Retina (tissue), 1 donor: ENCODE data around the gene PSKH1.
A peak's percentile ranks its signal among the peaks of the same experiment; 100 is the strongest.
"Not testable (repeated sequence)": the region's sequence is repeated elsewhere in the genome, so short reads cannot be mapped to it uniquely, and the experiment has no call there.

Source experiments
- DNase-seq: peaks from one replicate; pipeline ENCODE4 v3.0.0-alpha.2; 2016

The PSKH1 gene

GRCh38 chr16:67964477-67965131 lies 71.5 kb downstream of the PSKH1 start:
- no peak for DNase-seq

DNA sequence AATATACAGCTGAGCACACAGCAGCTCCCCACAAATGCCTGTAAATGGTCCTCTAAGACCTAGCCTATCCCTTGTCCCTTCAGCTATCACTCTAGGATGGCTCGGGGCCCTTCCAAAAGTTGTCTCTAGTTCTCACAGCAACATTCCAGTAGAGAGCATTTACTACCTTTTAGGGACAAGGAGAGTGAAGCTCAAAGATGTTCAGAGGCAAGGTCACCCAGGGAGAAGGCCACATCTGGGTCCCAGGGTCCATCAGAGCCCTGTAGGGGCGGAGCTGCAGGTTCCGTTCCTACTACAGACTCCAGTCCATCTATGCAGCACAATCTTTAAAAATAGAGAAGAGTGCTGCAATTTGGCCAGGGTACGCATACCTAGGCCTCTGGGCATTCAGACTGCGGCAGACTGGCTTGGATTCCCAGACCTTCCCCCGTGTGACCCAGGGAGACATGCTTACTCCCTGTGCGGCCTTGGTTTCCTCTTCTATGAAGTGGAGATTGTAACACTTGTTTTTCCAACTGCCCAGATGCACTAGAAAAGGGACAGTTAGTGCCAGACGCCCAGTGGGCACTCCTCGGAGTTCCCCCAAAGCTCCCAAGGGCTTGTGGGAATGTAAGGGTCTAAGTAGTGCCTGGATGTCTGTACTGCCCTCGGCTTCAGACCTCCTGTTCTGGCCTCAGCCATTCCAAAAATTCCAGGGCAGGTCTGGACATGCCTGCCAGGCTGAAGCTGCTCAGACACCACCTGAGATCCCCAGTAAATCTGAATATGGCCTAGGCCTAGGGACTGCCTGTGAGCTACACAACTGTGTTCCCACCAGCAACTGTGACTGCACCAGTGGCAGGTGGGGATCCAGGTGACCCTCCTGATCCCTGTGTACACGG lies 72.9 kb downstream of the PSKH1 start:
- no peak for DNase-seq

DNA sequence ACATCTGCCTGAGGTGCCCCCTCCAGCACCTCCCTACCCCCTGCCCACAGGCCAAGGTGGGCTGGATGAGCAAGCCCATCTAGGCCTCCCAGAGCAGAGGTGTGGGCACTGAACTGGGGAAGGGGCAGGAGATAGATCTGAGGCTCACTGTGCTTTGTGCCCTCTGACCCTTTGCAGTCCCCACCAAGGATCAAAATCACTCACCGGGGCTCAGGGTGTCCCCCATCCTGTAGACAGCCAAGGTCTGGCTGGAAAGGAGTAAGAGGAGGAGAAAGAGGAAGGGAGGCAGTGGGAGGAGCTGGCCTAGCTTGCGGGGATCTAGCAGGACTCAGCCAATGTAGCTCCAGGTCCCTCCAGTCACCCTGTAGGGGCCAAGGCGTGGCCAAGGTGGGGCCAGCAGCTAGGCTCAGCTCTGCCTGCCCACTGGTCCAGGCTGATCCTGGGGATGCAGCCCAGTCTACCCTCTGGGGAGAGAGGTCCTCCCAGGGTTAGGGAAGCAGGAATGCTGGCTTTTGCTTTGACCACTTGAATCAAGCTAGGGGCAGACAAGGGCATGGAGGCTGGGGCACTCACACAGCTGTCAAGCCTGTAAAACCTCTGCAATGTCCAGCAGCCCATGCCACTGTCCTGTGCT lies 73.6 kb downstream of the PSKH1 start:
- DNase-seq: no peak

- DNase-seq: no peak
These were observed 74.3 kb downstream of the PSKH1 start for GRCh38 chr16:67967183-67967957.

- DNase-seq: peak; percentile 58
These were observed 74.9 kb downstream of the PSKH1 start for GRCh38 chr16:67967958-67968399.

DNA sequence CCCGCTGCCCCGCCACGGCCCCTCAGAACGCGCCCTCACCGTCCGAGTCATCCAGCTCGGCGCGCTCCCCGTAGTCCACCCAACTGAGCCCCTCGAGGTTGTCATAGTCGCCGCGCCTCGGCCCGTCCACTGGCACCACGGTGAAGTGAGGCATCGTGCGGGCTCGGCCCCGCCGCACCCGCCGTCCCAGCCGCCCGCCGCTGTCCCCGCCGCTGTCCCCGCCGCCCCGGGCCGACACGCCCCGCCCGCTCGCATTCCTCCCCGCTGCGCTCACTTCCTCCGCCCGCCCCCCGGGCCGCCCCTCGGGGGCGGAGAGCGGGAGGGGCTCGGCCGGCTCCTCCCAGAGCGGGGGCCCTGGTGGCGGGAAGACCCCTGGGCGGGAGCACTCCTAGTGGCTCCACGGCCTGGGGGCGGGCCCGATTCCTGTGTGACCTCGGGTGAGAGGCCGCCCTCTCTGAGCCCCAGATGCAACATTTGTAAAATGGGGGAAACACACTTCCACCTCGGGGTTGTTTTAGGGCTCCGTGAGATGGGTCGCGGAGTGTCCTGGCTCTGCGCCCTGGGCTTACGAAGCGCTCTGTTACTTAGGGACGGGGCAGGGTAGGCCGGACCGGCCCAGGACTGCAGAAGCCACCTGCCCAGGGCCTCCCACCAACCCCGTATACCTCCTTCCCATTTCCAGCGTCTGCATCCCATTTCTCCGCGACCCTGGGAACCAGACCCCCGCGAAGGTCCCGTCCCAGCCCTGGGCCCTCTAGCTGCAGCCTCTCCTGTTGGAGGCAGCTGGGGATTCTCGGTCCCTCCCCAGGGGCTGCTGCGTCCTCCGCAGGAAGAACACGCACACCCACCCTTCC lies 75.6 kb downstream of the PSKH1 start, which contains the start of gene SLC12A4:
Gene SLC12A4 (minus strand): TSS at position 238 of the 854 bp plus-strand sequence. CDS start 84 bp downstream, at position 154.
- peak; percentile 65 for DNase-seq

DNA sequence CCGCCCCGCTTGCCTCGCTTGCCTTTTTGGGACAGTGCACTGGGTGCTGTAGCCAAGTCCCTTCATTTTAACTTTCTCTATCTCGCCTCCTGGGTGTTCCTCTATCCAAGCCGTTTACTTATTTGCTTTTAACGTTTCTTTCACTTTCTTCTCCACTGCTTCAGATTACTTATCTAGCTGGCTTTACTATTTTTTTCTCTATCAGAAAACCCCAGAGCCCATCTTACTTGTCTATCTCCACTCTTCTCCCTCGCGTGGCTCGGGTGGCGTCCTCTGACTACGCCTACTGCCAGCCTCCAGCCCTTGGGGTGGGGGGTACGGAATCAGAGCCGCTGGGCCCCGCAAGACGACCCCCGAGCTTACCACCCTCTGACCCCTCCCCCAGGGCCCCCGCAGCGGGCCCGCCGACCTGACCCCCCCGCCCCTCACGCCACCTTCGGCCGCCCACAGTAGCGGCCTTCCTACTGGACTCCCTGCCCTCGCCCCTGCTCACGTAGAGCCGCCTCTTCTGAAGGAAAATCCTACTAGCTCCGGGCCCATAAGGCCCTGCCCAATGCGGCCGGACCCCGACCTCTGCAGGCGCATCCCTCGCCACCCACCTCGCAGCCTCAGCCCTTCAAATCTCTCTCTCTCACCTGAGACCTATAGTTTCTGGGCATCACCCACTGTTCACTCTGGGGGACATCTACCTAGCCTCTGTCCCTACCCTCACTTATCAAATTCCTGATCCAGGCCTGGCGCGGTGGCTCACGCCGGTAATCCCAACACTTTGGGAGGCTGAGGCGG lies 76.4 kb downstream of the PSKH1 start:
- DNase-seq: no peak

GRCh38 chr16:67971111-67971510 lies 78.1 kb downstream of the PSKH1 start:
- no peak for DNase-seq

DNA sequence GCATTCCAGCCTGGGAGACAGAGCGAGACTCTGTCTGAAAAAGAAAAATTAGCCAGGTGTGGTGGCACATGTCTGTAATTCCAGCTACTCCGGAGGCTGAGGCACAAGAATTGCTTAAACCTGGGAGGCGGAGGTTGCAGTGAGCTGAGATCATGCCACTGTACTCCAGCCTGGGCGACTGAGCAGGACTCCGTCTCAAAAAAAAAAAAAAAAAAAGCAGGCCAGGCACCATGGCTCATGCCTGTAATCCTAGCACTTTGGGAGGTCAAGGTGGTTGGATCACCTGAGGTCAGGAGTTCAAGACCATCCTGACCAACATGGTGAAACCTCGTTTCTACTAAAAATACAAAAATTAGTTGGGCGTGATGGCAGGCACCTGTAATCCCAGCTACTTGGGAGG lies 79.2 kb downstream of the PSKH1 start:
- DNase-seq: not testable (repeated sequence)

GRCh38 chr16:67975321-67976105 lies 82.5 kb downstream of the PSKH1 start:
- DNase-seq: no peak

- DNase-seq: no peak
These were observed 83.2 kb downstream of the PSKH1 start for GRCh38 chr16:67976205-67976604.

DNA sequence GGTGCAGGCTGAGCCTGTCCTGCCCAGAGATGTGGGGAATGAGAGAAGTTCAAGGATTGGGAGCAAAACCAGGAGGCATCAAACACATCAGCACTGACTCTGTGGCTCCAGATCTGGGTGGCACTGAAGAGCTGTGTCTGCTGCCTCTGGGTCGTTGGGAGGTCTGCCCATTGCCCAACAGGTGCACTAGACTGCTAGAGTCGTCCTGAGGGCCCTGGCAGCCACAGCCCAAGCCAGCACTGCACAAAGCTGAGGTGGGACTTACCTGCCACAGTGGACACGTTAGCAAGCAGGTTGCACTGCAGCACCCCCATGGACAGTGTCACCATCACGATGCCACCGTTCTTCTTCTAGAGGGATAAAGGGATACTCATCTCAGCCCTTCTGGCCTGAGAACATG lies 84.0 kb downstream of the PSKH1 start:
- DNase-seq: no peak

- no peak for DNase-seq
These were observed 84.6 kb downstream of the PSKH1 start for GRCh38 chr16:67977469-67978227.
